ENCODE measurements around the gene RAD51B. TPM values are rescaled to one million over a fixed set of nuclear protein-coding genes. Genes with fewer than 3 reads are reported as not detected.

The RAD51B gene
- total and polyA plus RNA-seq, 2 of the 13 experiments (the other 11 are each of a cell fraction or from before 2014, with no cell fraction given) = 7.0 to 9.5 TPM

GRCh38 chr14:68212361-68212760 is 392.8 kb downstream of the RAD51B start (continued):
- no peak for TF ChIP-seq ZBTB37 (CRISPR knock-in tag; IDR thresholded peaks at IDR 0.05)
- no peak for TF ChIP-seq NR1H2 (CRISPR knock-in tag; IDR thresholded peaks at IDR 0.05; ENCODE audit: borderline replicate concordance, low read depth)
- no peak for TF ChIP-seq ZNF788 (CRISPR knock-in tag; IDR thresholded peaks at IDR 0.05; ENCODE audit: borderline replicate concordance)
- no peak for TF ChIP-seq ZNF740 (CRISPR knock-in tag; IDR thresholded peaks at IDR 0.05)
- TF ChIP-seq ZNF446 (CRISPR knock-in tag; IDR thresholded peaks at IDR 0.05) = no peak
- no peak for TF ChIP-seq ZFP90 (CRISPR knock-in tag; IDR thresholded peaks at IDR 0.05; ENCODE audit: borderline replicate concordance)

DNA sequence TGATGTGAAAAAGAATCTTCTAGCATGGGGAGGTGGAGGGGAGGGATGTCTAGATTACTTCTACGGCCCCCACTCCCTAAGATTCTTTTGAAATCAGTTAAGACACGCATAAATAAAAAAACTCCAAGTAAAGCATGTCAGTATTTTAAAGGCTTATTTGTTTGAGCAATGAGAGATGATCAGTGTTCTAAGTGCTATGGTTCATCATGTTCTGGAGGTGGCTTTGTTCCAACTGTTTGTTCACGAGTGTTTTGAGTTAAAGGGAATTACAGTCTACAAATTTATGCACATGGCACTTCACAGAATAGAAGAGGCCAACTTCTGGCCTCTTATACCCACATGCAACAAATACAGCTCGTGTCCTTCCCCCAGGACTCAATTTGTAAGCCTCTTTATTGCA is 394.9 kb downstream of the RAD51B start:
- in situ Hi-C loops (cut with HindIII; ENCODE audit: extremely low pct_ligation_motif_present, low pct_unique_long_range_greater_than_20kb) (no loop called here), intact Hi-C loops (cut with micrococcal nuclease; ENCODE audit: unreplicated experiment) (no loop called here)
- Histone ChIP-seq H3K4me1 (ENCODE audit: insufficient read depth, low read length) (peaks cover 11% of the 10 kb centered on the region; the same call in 1 of the 2 replicates), H3K27me3 (ENCODE audit: control insufficient read depth in 1 of 2, insufficient read depth in 2 of 2, low read length in 2 of 2) (no peaks in the 10 kb centered on the region), H3K9me3 (ENCODE audit: low read length) (no peaks in the 10 kb centered on the region), H4K20me1 (ENCODE audit: insufficient read depth, low read length) (no peaks in the 10 kb centered on the region), H3K79me2 (ENCODE audit: insufficient read depth, low read length) (no peaks in the 10 kb centered on the region), H3K9ac (ENCODE audit: insufficient read depth, low read depth, low read length) (no peak overlapping the region), H3K27ac (ENCODE audit: extremely low read length, insufficient read depth, low read length) (no peak overlapping the region), H2AFZ (ENCODE audit: low read length) (no peak overlapping the region), H3K4me2 (ENCODE audit: low read depth, low read length) (no peak overlapping the region), H3K4me3 (replicated peaks in 1 of 3; ENCODE audit: insufficient read depth in 1 of 3, low read depth in 2 of 3, low read length in 3 of 3) (no peak overlapping the region), H3K36me3 (replicated peaks in 1 of 2; ENCODE audit: control insufficient read depth in 1 of 2, insufficient read depth in 2 of 2, low read length in 2 of 2) (no peaks in the 10 kb centered on the region)
- WGBS (ENCODE audit: low lambda C conversion rate) = 74% methylated on average over 4 of the region's 4 CpGs
- TF ChIP-seq ZNF205 (CRISPR knock-in tag; IDR thresholded peaks at IDR 0.05) (no peak), MTF2 (CRISPR knock-in tag; IDR thresholded peaks at IDR 0.05; ENCODE audit: borderline replicate concordance) (no peak), FIP1L1 (IDR thresholded peaks at IDR 0.05; ENCODE audit: borderline replicate concordance, insufficient read depth, low read depth, low read length) (no peak), STAT5B (CRISPR knock-in tag; IDR thresholded peaks at IDR 0.05) (no peak), IRX3 (CRISPR knock-in tag; IDR thresholded peaks at IDR 0.05; ENCODE audit: borderline replicate concordance, low read depth) (no peak), CEBPG (CRISPR knock-in tag; IDR thresholded peaks at IDR 0.05) (no peak), CBFB (CRISPR knock-in tag; IDR thresholded peaks at IDR 0.05) (no peak), SNAPC5 (CRISPR knock-in tag; IDR thresholded peaks at IDR 0.05; ENCODE audit: borderline replicate concordance) (no peak)
- TF ChIP-seq, protein P1, sequence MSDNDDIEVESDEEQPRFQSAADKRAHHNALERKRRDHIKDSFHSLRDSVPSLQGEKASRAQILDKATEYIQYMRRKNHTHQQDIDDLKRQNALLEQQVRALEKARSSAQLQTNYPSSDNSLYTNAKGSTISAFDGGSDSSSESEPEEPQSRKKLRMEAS (IDR thresholded peaks at IDR 0.05) = no peak
- ChIA-PET POLR2A (no interaction called here), CTCF (ENCODE audit: low intra/inter-chr PET ratio, low total read pairs) (no interaction called here)
- DNase-seq (ENCODE audit: low spot score) = no peak
- no peak for ATAC-seq
- no peak for FAIRE-seq
- no TSS peak for BruUV-seq (replicated peaks)

Measured in HepG2 (cell line).